Dermis blood vessel endothelial cell (primary cell): ENCODE results near the gene MRPL45. TPM values are rescaled to one million over a fixed set of nuclear protein-coding genes. Genes with fewer than 3 reads are reported as not detected.
"Not testable (repeated sequence)": the region's sequence is repeated elsewhere in the genome, so short reads cannot be mapped to it uniquely, and the experiment has no call there.

Source experiments
- DNase-seq: peaks from one replicate; pipeline ENCODE4 v3.0.0; 2010
- total RNA-seq: library from RNA; depleted of rRNA; stranded (reverse); fragments of >200 nt; gene quantifications from 2 replicates; pipeline ENCODE4 v1.2.3, GENCODE V29; 2014

Gene MRPL45
- 37.8 and 39.6 TPM in 2 replicates for total RNA-seq

DNA sequence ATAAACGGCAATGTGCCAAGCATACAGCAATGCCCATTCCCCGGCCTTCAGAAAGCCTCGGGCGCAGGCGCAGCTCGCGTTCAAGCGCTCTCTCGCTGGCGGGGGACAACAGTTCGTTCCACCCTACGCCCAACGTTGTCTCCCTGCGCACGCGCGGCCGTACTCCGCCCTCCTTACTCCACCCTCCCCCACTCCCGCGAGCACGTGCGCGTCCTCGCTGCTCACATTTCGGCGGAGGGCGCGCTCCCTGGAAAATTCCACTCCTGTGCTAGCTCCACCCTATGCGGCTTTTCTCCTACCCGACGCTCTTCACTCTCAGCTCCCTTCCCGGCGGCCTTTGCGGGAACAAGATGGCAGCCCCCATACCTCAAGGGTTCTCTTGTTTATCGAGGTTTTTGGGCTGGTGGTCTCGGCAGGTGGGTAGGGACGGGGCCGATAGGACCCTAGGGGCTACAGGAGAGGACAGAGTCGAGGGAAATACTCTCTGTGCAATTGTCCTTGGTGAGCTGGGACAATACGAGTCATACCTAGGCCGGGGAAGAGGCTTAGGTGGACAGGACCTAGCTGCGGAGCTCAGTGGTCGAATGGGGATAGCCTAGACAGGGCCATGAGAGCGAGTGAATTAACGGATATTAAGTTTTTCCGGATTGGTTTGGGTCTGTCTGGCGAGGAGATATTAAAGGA is at the start of gene MRPL45:
Gene MRPL45 (plus strand): TSS at position 335 of the 684 bp plus-strand sequence. CDS start 16 bp downstream, at position 351.
- peak; percentile 98 for DNase-seq

DNA sequence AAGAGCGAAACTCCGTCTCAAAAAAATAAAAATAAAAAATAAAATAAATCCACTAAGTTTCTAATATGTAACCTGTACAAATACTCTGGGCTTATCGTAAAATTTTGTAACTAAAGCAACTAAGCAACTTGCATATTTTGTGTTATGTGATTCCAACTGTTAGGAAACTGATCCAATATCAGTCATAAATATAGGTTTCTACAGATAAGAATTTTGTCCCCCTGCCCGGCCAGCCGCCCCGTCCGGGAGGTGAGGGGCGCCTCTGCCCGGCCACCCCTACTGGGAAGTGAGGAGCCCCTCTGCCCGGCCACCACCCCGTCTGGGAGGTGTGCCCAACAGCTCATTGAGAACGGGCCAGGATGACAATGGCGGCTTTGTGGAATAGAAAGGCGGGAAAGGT is 43.8 kb upstream of the MRPL45 start:
- DNase-seq, result not testable (repeated sequence)

DNA sequence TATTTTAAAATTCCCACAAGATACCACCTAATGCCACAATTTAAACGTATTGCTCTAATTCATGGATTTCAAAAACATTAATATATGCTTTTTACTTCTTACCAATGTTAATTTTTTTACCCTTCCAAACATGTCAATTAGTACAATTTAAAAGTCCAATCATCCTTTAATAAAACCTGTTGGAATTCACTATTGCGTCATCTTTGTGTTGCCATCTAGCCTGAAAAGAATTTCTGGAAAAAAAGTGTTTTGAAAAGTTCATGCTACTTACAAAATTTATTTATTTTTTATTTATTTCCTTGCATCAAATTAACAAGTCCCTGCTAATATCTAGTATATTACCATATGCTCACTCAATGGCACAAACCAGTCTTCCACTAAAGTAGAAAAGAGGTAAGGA is 42.6 kb upstream of the MRPL45 start:
- DNase-seq, result not testable (repeated sequence)

DNA sequence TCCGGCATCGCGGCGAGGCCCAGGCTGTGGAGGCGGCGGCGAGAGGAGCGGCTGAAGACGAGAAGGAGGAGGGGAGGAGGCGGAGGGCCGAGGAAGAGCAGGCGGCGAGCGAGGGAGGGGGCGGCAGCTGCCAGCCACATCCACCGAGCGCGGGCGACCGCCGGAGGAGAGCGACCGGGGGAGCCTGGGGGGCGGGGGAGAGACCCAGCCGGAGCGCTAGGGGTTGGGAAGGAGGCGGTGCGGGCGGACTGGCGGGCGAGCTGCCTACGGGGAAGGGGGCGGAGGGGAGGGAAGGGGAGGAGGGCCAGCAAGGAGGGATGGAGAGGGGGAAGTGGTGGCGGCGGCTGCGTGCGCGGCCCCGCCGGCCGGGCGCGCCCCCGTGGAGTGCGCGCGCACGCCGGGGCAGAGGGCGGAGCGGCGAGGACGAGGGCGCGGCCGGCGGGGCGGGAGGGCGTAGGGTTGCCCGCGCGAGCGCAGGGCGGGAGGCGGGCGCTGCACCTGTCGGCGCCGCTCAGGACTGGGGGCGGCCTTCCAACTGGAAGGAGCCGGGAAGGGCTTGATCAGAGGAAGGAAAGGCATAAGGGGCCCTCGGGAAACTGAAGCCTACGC is 39.9 kb upstream of the MRPL45 start:
- peak; percentile 80 for DNase-seq

DNA sequence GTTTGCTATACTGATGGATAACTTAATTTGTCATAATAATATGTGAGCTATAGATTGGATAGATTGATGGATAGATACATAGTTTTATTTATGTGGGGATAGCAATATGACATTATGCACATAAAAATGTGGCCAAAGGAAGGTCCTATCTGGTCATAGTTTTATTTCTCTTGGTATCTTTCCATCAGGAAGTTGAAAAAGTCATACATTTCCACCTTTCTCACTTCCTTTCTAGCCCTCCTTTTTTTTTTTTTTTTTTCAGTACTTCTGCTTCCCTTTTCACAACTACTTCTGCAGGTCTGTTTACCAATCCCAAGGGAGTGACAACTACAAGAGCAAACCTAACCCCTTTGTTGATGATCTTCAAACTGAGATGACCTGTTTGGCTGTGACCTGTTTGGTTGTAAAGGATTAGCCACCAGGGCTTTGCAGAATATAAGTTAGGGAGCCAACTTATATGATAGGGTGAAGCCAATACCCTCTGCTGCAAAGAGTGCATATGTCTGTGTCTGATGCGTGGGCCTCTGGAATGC is 30.9 kb upstream of the MRPL45 start:
- not testable (repeated sequence) for DNase-seq

DNA sequence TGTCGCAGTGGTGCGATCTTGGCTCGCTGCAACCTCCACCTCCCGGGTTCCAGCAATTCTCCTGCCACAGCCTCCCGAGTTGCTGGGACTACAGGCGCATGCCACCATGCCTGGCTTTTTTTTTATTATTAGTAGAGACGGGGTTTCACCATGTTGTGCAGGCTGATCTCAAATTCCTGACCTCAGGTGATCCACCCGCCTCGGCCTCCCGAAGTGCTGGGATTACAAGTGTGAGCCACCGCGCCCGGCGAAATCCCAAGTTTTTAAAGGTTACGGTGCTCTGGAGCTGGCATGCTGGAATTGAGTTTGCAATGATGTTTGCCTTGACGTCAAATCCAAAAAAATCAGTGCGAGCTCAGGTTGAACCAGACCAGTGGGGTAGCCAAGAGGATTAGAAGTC is 30.4 kb upstream of the MRPL45 start:
- not testable (repeated sequence) for DNase-seq

DNA sequence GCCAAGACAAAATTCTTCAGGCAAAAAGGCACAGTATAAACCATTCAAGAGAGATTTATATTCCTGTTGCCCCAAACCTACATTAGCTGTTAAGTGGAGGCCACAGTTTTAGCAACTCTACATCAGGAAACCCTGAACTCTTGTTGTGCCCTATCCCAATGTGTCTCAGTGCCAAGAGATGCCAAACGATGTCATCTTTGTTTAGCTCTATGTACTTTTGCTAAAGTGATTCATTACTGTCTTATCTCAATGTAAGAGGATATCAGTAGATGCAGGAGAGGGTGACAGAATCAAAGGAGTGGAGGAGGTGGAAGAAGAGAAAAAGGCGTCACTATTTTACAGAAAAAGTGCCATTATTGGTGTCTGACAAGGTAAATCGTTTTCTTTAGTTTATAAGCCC is 28.8 kb upstream of the MRPL45 start:
- not testable (repeated sequence) for DNase-seq

DNA sequence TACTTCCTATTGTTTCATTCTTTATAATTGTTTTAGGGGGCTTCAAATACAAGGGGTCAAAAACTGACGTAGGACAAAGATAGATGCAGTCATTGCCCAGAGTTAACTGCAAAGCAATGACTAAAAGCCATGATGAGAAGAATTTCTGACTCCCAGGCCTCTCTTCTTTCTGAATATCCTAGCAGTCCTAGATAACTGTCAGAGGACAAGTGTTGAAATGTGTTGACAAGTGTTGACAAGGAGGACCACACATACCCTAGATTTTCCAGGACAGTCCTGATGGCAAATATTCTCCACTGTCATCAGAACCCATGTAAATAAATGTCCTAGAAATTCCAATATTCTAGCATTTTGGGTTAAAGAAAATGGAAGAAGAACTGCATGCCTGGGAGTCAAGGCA is 27.9 kb upstream of the MRPL45 start:
- not testable (repeated sequence) for DNase-seq

DNA sequence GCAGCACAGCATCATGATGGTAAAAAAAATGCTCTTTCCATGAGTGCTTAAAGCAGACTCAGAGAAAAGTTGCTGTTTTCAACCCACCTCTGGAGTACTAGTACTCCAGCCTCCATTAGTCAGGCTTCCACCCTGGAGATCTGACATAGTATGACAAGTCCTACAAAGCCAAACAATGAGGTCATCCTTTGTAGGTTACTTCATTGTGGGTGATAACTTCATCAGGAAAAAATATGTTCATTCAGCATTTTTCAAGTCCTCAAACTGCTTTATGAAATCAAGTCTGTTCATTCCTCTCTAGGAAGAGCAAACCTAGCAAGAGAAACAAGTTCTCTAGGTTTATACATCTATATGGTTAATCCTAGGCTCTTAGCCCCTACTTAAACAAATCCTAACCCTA is 27.4 kb upstream of the MRPL45 start:
- DNase-seq, result not testable (repeated sequence)

DNA sequence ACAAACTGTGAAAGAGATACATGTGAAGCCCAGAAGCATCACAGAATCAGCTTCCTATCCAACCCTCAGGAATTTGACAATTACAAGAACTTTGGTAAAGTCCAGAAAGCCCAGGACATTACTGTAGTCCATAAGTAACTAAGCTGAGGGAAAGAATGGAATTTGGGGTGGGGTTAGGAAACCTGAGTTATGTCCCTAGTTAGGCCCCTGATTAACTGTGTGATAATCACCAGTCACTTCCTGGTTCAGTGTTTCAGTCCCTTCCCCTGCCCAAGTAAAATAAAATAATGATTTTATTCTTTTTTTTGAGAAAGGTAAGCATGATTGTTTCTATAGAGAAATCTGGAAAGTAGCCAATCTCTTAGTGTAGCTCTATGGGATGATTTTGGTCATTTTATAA is 11.0 kb upstream of the MRPL45 start:
- DNase-seq, result not testable (repeated sequence)

DNA sequence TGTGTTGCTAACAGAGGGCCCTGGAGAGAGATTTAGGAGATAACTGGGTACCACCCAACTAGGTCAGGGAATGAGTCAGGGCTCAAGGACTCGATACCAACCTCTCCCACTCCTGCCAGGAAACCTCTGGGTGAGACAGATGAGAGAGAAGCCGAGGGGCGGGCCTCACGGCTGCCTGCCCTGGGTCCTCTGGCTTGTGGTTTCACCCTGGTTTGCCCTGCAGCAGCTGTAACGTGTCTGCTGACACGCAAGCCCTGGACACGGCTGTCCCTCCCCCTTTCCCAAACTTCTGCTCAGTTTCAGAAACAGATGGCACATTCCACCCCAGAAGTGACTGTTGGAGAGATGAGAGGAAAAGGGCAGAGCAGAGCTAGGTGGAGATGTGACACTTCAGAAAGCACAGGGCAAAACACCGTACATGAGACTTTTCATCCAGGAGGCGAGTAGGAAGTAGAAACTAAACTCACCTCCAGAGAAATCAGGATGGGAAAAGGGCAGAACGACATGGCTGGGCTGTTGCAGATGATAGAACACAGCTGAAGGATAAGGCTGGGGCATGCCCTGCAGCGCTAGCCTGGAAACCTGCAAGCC is 10.4 kb upstream of the MRPL45 start:
- DNase-seq, result peak; percentile 0

DNA sequence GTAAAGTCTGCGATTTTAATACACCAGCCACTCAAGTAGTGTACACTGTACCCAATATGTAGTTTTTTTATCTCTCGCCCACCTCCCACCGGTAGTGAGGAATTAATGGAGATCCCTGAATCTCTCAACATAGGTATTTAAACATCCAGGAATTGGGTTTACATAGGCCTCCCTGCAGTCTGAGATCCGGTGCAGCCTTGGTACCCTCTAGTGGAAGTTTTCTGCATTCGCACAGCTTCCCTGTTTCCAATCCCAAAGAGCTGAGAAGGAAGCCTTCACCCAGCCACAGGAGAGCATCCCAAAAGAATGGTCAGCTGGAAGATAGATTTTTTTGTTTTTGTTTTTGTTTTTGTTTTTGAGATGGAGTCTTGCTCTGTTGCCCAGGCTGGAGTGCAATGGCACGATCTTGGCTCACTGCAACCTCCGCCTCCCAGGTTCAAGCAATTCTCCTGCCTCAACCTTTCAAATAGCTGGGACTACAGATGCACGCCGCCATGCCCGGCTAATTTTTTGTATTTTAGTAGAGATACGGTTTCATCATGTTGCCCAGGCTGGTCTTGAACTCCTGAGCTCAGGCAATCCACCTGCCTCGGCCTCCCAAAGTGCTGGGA is 8.6 kb upstream of the MRPL45 start:
- peak; percentile 48 for DNase-seq

DNA sequence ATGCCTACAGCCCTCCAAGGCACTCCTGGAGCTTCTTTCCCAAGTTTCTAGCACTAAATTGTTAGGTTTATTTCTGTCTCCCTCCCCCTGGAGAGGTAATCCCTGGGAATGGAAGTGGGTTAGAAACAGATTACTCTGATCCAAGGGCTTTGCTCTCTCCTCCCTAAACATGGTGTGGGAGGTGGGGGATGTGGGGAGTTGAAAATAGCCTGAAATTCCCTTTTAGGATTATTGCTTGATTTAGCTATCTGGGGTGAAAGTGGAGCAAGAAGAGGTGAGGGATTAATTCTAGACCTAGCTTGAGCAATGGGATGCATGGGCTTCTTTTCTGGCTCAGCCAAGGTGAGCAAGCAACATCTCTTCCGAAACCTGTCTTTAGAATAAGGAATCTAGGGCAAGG is 7.2 kb upstream of the MRPL45 start:
- DNase-seq, result not testable (repeated sequence)

DNA sequence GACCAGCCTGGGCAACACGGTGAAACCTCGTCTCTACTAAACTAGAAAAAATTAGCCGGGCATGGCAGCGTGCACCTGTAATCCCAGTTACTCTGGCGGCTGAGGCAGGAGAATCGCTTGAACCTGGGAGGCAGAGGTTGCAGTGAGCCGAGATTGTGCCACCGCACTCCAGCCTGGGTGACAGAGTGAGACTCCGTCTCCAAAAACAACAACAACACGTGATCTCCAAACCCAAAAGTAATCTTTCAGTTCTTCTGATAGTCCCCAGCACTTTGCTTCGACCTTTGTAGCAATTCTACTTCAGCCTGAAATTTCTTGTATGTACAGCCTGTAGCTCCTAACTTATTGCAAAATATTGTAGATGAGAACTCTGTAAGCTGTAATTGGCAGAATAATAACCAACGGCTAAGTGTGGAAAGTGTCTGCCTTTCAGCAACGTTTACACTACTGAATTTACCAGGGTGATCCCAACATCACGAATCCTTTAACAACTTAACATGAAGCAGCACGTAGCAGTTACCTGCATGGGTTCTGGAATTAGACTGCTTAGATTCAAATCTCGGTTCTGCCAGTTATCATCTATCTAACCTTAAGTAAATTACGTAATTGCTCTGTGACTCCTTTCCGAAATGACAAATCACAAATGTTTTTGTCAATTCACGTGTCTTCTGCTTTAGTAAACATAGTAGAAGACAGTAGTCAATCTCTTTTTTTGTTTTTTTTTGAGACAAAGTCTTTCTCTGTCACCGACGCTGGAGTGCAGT is 1.2 kb upstream of the MRPL45 start:
- not testable (repeated sequence) for DNase-seq

DNA sequence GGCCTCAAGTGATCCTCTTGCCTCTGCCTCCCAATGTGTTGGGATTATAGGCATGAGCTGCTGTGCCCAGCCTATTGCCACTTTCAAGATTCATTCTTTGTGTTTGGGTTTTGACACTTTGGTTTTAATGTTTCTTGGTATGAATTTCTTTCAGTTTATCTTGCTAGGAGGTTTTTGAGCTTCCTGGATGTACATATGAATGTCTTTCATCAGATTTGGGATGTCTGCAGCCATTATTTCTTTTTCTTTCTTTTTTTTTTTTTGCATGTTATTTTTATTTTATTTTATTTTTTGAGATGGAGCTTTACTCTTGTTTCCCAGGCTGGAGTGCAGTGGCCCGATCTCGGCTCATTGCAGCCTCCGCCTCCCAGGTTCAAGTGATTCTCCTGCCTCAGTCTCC is 18.5 kb downstream of the MRPL45 start:
- no peak for DNase-seq

DNA sequence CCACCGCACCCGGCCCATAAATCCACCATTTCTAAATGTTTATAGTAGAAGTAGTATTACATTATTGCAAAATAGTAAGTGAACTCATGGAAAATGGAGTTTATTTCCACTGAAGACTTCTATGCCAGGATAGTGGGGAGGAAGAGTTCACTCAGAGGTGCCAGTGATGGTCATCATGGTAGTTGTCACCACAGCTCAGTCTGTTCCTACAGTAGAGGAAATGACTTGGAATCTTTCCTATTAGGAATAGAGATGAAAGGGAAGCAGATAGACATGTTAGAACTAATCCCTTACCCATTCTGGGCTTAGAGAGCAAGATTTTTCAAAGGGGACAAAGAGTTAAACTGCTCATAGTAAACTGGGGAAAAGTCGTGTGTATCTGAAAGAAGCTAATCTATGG is 20.1 kb downstream of the MRPL45 start:
- DNase-seq, result no peak

DNA sequence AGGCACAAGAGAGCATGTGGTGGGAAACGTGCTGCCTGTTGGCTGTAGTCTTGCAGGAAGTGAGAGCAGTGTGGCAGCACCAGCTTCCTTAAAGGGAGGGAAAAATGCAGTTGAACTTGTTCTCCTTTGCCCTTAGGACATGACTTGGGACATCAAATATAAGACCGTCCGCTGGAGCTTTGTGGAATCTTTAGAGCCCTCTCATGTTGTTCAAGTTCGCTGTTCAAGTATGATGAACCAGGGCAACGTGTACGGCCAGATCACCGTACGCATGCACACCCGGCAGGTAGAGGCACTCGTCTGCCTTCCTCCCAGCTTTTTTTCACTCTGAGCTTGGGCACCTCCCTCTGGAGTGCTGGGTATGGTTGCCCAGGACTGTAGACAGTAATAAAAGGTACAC is 23.5 kb downstream of the MRPL45 start:
- DNase-seq, result no peak

DNA sequence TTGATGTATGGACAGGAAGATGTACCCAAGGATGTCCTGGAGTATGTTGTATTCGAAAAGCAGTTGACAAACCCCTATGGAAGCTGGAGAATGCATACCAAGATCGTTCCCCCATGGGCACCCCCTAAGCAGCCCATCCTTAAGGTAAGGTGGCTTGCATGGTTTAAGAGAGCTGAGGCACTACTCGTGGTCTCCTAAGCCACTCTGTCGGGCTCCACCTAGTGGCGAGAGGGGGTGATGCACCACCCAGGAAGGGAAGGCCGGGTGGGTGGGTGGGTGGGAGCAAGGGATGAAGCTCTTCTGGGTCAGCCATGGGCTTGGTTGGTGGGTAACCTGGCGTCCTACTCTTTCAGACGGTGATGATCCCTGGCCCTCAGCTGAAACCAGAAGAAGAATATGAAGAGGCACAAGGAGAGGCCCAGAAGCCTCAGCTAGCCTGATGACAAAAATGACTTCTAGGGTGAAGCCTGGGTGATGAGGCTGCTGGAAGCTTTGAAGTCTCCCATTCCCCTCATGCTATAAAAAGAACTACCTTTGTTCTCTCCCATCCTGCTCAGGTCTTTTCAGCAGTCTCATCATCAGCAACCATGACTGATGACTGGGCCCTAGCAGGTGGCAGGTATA is 25.3 kb downstream of the MRPL45 start:
- DNase-seq, result peak; percentile 64

DNA sequence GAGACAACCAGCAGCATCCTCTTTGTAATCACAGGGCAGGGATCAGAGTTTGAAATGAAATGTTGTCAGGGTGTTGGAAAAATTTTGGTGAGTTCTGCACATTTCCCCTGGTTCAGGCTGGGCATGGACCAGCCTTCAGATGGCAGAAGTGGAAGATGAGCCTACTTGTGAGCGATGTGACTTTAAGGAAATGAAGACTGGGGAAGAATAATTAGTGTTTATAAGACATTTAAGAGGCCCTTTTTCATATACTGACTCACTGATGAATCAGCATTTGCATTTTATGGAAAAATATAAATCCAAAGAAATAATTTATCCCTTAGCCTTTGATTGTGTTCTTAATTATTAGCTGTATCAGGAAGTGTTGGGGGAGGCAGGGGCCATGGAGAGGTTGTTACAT is 25.9 kb downstream of the MRPL45 start:
- DNase-seq, result no peak

DNA sequence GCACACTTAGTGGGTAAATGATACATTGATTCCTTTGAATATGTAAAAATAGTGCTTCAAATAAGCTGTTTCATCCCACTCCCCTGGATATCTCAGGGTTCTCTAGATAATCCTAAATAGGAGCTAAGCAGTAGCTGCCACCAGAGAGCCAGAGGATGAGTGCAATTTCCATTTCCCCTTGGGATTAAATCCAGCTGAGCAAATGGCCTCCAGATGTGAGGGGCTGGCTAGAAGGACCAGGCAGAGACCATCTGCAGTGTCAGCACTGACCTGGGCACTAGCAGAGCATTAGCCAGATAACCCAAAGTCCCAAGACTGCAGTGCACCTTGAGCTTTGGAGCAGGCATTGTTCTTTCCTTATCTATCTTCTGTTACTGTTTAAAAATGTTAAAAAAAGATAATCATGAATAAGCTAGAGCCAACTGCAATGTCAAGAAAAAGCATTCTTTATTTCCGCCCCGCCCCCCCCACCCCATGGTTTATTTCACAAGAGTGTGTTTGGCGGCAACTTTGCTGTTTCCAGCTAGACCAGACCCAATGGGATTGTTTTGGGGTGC is 27.3 kb downstream of the MRPL45 start:
- DNase-seq, result no peak

DNA sequence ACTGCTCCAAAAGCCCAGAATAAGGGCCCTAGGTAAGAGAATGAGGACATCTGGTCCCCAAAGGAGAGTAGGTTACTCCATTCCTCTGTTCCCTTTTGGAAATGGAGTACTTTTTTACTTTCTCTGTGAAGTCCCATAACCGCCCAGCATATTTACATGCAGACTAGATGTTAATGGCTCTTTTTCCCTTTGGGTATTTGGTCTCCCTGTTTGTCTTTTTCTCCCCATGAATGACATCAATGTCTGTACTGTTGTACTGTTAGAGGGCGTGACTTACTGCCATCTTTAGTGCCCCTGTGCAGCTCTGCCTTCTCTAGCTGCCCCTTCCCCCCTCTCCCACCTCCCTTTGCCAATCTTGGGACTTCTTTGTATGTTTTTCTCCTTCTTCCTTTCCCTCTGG is 27.8 kb downstream of the MRPL45 start:
- no peak for DNase-seq
